Measurements from ENCODE around the gene PXDN.

PXDN gene

DNA sequence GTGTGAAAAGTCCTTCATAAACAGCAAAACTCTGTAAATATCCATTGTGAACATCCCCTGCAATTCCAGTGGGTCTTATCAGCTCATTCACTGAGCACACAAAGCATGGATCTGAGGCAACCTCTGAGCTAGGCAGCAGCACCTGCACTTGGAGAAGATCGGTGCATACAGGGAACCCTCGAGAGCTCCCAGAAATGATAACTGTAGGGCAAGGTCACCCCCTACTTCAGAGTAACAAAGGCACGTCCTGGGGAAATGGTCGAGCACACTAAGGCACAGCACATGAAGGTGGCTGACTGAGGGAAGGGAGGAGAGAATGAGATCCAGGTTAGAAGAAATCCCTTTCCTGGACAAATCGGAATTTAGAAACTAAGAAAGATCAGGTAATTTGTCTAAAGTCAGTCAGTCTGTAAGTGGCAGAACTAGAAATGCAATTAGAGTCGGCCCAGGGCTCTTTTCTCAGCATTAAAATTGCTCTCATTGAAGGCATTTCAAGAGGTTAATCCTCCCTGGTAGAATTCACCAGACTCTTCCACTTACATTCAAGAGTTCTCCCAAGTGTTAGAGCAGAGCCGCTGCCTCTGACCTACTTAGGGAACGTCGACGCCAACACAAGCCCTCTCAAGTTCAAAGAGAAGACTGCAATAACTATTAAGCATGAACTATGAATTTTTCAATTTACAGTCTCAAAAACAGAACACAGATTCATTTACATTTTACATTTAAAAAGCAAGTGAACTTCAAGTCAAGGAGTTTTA, 45.9 kb downstream of the PXDN start:
- TF ChIP-seq, protein P1, sequence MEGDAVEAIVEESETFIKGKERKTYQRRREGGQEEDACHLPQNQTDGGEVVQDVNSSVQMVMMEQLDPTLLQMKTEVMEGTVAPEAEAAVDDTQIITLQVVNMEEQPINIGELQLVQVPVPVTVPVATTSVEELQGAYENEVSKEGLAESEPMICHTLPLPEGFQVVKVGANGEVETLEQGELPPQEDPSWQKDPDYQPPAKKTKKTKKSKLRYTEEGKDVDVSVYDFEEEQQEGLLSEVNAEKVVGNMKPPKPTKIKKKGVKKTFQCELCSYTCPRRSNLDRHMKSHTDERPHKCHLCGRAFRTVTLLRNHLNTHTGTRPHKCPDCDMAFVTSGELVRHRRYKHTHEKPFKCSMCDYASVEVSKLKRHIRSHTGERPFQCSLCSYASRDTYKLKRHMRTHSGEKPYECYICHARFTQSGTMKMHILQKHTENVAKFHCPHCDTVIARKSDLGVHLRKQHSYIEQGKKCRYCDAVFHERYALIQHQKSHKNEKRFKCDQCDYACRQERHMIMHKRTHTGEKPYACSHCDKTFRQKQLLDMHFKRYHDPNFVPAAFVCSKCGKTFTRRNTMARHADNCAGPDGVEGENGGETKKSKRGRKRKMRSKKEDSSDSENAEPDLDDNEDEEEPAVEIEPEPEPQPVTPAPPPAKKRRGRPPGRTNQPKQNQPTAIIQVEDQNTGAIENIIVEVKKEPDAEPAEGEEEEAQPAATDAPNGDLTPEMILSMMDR (conservative IDR thresholded peaks at IDR 0.05; ENCODE audit: low read depth, low read length), result no peak
- no peak for DNase-seq (ENCODE audit: low read depth)
- no peak overlapping the region for H3K4me3 ChIP-seq (ENCODE audit: low read length)

DNA sequence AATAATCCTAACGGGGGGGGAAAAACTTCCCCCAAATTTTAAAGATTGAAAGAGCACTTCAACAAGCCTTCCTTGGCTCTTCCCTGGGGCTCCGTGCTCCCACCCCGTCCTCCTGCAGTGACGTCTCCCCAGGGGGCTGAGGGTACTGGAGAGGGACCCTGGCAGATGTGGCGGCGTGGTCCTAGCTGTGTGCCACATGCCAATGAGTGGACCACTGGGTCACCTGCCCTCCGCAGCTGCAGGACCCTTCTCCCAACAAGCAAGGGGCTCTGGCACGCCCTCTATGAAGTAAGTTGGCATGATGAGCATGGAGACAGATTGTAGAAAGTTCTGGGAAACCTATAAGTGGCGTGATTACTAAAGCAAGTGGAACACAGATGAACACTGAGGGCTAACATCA, 46.7 kb downstream of the PXDN start:
- DNase-seq (ENCODE audit: low read depth), result no peak
- TF ChIP-seq, protein P1 (conservative IDR thresholded peaks at IDR 0.05; ENCODE audit: low read depth, low read length), result no peak
- H3K4me3 ChIP-seq (ENCODE audit: low read length), result no peak overlapping the region

DNA sequence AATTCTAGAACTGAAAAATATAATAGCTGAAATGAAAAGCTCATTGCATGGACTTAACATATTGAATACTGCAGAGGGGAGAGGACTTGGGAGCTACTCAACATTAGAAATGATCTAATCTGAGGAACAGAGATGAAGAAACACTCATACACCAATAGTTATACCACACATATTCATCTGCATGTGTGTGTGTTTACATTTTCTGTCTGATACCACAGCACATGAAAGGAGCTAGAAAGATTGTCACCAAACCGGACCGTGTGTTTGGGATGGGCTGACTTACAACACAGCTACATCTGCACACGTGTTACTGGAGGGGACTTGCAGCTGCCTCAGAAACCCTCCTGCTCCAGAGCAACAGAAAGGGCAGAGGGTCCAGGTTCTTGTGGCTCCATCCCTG, 47.8 kb downstream of the PXDN start:
- H3K4me3 ChIP-seq (ENCODE audit: low read length), result no peak overlapping the region
- no peak for DNase-seq (ENCODE audit: low read depth)
- TF ChIP-seq, protein P1 (conservative IDR thresholded peaks at IDR 0.05; ENCODE audit: low read depth, low read length), result no peak

DNA sequence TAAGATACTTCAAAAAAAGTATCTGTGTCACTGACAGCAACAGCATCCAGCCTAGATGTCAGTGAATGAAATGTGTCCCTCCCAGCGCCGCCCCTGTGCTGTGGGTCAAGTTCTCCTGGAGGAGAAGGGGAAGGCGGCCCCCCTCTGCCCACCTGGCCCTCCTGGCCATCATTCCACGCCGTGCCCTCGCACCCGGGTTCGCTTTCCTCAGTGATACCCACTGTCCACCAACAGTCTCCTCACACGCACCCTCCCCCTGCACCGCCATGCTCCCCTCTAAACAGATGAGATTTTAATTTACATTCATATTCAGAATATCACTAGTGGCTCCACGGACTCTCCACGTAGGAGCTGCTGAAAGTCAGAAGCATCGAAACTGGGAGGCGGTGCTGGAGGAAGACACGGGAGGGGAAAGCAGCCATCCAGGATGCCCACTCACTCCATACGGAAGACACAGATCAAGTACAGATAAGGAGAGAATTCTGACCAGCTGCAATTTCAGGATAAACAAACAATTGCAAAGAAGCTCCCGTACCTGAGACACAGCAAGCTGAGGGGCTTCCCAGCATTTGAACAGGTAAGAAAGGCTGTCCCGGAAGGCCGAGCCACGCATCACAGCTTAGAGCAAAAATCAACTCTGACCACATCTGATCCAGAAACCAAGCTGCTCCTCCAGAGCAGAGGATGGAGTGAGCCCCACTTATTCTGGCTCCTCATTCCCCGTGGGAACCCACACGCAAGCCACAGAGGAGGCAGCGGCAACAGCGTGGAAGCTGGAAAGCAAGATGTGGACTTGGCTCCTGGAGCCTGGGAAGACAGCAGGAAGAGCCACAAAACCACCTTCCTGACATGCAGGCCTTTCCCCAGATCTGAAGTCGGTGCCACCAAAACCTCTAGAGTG, 49.7 kb downstream of the PXDN start:
- no peak overlapping the region for H3K4me3 ChIP-seq (ENCODE audit: low read length)
- TF ChIP-seq, protein P1 (conservative IDR thresholded peaks at IDR 0.05; ENCODE audit: low read depth, low read length), result no peak

DNA sequence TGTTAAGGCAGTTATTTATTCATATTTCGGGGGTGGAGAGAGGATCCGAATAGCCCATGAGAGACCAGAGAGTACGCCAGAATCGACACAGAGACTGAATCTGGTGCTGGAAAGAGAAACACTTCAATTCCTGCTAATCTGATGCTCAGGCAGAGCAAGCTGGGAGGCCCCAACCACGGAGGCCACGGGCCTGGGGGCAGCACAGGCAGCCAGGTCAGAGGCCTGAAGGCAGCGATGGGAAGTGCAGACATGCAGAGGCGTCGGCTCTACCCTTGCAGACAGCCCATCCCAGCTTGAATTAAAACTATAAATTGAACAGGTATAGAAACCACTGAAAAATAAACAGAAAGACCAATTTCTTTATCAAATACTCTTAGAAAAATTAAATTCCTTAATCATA, 50.6 kb downstream of the PXDN start:
- DNase-seq (ENCODE audit: low read depth), result no peak
- no peak overlapping the region for H3K4me3 ChIP-seq (ENCODE audit: low read length)
- TF ChIP-seq, protein P1 (conservative IDR thresholded peaks at IDR 0.05; ENCODE audit: low read depth, low read length), result no peak

More for the DNA sequence above, 49.7 kb downstream of the PXDN start:
- DNase-seq (ENCODE audit: low read depth), result no peak

DNA sequence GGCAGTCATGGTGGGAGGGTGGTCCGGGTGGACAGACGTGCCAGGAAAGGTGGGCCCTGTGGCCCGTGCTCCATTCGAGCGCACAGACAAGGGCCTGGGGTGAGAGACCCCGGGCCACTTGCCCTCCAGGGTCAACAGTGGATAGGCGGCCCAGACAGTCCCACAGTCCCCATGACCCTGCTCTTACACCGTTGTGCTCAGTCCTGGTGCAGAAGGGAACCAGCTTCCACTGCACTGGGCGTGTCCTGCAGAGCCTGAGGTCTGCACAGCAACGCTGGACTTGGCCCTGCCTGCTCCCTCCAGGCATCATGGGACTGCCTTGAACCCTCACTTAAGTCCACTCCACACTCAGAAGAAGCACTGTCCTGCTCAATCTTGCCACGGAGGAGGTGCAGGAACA, 52.0 kb downstream of the PXDN start:
- H3K4me3 ChIP-seq (ENCODE audit: low read length), result no peak overlapping the region
- no peak for DNase-seq (ENCODE audit: low read depth)
- TF ChIP-seq, protein P1 (conservative IDR thresholded peaks at IDR 0.05; ENCODE audit: low read depth, low read length), result no peak
